ENCODE measurements around the gene AACS.
"Not testable (repeated sequence)": the region's sequence is repeated elsewhere in the genome, so short reads cannot be mapped to it uniquely, and the experiment has no call there.

AACS gene

DNA sequence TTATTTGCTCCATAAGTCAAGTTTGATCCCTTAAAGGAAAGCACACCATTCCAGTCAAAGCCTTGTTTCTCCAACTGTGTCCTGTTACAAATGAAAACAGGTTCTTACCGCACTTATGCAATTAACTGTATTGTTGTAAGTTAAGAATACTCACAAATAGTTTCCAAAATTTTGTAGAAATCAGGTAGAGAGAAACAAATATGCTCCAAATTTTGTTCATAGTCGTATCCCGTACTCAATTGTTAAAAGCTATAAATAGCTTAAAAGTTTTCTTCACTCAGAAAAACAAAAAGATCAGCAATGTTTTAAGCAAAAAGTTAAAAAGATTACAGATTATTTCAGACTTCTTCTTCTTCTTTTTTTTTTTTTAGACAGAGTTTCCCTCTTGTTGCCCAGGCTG is 4.0 kb upstream of the AACS start:
- no peak for DNase-seq

DNA sequence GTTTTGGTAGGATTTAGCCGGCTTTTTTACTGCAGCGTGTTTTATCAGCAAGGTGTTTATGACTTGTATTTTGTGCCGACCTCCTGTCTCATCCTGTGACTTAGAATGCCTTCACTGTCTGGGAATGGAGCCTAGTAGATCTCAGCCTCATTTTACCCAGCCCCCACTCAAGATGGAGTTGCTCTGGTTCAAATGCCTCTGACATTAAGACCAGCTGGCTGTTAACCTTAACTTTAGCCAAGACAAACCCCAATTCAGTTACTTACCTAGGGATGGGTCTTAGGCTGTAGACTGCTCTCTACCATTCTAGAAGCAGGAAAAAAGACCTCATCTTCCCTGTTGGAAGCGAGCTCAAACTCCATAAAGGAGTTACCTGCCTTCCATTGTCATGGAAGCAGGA is 1.7 kb upstream of the AACS start:
- not testable (repeated sequence) for DNase-seq

DNA sequence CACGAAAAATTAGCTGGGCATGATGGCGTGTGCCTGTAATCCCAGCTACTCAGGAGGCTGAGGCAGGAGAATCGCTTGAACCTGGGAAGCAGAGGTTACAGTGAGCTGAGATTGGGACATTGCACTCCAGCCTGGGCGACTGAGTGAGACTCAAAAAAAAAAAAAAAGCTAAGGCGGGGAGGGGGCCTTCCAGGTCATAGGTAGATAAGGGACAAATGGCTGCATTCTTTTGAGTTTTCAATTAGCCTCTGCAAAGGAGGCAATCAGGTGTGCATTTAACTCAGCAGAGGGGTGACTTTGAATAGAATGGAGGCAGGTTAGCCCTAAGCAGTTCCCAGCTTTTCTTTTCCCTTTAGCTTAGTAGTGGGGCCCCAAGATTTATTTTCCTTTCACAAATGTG is 743 bp upstream of the AACS start:
- no peak for DNase-seq

DNA sequence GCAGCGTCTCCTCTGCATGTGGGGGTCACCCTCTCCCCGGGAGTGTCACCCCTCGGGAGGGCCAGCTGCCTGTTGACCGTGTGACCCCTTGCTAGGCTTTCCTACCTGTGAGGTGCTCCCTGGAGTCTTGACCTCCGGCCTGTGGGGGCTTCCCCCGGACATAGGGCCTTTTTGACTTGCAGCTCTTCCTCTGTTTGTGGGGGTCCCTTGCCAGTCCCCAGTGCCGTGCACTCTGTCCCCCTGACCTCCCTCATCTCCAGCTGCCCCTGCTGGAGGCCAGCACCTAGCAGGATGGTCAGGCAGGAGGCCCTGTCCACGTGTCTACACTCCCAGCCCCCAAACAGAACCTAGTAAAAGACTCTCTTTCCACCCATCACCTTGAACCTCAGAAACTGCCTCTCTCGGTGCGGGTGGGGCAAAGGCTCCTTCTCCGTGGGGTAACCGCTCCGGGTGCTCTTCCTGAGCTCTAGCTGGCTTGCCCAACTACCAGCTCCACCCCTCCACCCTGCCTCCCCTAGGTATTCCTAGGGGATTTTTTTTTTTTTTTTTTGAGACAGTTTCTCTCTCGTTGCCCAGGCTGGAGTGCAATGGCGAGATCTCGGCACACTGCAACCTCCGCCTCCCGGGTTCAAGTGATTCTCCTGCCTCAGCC is 810 bp downstream of the AACS start:
- DNase-seq: no peak

DNA sequence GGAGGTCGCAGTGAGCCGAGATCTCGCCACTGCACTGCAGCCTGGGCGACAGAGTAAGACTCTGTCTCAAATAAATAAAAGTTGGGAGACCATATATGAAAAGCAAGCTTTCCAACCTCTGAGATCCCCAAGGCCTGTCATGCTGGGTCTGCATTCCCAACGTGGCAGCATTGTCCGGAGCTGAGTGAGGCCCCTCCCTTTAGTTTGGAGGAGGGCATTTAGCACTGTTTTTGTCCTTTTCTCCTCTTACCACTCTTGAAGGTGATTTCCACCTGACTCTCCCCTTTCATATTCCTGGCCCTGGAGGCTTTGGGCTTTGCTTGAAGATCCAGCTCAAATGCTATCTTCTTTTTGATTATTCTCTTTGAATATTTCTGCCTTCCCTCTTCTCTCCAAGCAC is 3.2 kb downstream of the AACS start:
- no peak for DNase-seq

DNA sequence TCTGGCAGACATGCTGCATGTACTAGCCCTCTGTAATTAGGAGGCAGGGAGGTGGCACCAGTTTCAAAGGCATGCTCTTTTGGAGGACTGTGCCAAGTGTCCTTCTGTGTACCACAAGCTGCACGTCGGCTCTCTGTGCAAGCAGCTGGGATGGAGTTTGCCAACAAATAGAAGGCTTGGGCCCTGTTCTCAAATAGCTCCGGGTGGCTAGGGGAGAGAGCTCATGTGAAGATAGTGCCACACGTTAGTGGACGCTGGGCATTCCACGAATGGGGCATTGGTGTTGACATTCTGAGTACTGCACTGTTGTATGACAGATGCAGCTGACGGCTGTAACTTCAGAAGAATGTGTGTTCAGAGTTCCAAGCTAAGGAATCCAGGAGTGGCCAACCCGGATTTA is 4.4 kb downstream of the AACS start:
- DNase-seq: no peak

DNA sequence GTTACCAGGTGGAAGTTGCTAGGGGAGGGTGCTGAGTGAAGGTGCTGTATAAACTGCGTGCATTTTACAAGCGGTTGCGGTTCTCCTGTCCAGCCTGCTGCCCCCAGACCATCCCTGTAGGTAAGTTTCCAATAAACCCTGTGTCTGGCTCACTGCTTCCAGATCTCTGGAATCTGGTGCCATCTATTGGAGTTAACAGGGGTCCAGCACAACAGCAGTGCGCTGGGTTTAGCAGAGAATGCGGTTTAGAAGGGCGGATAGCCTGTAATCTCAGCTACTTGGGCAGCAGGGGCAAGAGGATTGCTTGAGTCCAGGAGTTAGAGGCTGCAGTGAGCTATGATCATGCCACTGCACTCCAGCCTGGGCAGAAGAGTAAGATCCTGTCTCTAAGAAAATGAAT is 4.9 kb downstream of the AACS start:
- no peak for DNase-seq

DNA sequence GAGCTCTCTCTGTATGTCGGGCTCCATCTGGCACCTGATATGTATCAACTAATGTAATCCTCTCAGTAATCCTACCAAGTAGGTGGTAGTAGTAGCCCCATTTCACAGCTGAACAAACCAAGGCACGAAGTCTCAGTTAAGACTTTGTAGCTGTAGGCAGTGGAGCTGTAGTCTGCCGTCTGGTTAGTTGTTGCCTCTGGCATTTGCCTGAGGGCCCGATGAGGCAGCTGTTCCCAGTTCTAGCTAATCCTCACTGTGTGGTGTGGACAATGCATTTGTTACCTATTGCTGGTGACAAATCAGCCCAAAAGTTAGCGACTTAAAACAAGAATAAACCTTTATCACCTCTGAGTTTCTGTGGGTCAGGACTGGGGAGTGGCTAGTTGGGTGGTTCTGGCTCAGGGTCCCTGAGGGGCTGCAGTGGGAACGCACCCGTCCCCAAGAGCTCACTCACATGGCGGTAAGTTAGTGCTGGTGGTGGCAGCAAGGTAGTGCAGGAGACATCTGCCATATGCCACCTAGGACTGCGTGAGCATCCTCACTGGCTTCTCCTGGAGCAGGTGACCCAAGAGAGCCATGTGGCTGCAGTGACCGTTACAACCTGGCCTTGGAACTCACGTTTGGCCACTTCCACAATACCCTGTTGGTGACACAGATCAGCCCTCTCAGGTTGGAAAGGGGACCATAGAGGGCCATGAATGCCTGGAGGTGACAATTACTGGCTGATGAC is 5.6 kb downstream of the AACS start:
- no peak for DNase-seq

DNA sequence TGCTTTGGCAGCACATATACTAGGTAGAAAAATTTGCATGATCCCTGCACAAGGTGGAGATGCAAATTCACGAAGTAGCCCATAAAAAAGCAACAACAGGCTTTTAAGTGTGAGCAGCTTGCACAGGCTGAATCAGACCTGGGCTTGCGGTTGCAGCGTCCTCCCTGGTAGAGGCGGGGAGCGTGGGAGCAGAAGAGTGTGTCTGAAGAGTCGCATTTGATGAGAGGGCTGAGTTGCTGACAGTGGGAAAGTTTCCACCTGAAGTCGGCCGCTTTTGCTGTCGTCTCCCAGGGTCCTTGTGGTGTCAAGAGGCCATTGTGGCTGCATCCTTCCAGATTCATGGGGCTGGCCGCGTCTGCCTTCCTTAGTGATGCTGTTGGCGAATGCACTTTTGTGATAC is 6.2 kb downstream of the AACS start:
- DNase-seq: no peak

DNA sequence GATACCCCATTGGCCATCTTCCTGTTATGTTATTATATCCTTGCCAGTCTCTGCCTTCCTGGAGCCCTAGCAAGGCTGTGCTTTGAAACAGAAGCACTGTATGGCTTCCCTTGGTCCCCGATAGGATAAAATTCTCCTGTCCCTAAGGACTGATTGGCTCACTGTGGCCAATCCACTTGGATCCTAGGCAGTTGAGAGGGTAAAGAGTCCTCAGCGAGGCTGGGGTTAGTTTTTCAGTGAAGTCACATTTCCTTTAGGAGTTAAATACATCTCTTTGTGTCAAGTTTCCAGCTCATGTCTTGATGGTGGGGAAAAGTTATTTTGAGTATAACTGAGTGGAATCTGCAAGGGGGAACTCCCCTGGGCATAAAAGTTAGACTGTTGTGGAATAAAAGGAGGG is 7.3 kb downstream of the AACS start:
- no peak for DNase-seq

DNA sequence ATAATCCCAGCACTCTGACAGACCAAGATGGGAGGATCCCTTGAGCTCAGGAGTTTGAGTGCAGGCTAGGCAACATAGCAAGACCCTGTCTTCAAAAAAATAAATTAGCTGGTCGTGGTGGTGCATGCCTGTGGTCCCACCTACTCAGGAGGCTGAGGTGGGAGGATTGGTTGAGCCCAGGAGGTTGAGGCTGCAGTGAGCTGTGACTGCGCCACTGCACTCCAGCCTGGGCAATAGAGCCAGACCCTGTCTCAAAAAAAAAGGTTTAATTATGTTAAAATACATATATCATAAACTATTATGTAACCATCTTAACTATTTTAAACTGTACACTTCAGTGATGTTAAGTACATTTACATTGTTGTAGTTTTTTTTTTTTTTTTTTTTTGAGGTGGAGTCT is 9.1 kb downstream of the AACS start:
- not testable (repeated sequence) for DNase-seq

DNA sequence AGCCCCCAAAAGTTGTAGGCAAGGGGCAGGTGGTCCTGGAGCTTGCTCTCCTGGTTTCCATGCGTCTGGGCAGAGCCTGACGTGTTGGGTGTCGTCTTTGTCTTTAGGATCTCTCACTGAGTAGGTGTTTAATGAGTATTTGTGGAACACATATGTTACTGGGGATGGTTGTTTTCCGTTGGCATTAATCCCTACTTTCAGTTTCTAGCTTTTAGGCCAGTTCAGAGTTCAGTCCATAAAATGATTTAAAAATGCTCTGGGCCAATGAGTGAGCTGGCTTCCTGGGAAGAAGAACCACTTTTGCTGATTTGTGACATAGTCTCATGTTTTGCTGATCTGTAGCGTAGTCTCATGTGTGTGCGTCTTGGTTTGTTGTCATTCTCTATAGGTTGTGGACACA is 10.9 kb downstream of the AACS start:
- no peak for DNase-seq

DNA sequence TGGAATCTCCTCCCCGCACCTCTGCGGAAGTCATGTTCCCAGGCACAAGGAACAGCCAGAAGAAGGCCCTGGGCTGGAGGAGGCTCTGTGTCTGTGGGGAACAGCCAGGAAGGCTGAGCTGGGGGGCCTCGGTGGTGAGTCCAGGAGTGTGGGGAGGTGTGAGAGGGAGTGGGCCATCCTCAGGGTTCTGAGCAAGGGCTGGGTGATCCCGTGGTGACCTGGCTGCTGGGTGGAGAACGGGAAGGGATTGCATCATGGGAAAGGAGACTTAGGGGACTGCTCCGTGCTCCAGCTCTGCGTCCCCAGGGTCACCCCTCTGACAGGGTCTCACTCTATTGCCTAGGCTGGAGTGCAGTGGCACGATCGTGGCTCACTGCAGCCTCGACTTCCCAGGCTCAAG is 13.8 kb downstream of the AACS start:
- no peak for DNase-seq

DNA sequence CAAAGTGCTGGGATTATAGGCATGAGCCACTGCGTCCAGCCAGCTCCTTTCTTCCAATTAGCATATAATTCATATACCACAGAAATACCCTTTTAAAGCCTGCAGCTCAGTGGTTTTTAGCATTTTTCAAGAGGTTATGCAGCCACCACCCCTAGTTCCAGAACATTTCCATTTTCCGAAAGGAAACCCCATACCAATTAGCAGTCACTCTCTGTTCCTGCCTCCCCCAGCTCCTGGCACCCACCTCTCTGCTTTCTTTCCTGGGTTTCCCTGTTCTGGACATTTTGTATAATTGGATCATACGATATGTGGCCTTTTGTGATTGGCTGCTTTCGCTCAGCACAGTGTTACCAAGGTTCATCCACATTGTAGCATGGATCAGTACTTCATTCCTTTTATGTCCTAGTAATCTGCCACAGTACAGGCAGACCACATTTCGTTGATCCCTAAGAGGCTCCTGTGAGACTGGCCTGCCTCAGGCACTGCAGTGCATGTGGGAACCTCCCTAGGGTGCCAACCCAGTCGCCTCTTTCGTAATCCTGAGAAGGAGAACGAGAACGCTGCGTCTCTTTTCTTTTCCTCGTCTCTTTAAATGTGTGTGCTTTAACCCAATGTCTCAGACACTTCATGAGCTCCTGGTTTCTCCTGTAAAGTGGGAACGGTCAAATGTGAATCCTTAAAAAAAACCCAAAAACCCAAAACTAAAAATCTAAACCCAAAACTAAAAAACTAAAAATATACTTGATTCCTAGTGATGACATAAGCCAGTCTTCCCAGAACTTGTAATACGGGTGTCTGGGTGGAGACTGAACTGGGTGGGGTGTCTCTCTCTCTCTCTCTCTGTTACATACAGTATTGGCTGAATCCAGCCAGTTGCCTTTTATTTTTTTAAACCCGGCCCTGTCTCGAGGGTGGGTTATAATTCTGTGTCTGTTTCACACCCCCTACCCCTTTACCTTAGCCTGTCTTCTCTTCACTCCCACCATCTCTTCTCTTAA is 14.7 kb downstream of the AACS start:
- DNase-seq: no peak

DNA sequence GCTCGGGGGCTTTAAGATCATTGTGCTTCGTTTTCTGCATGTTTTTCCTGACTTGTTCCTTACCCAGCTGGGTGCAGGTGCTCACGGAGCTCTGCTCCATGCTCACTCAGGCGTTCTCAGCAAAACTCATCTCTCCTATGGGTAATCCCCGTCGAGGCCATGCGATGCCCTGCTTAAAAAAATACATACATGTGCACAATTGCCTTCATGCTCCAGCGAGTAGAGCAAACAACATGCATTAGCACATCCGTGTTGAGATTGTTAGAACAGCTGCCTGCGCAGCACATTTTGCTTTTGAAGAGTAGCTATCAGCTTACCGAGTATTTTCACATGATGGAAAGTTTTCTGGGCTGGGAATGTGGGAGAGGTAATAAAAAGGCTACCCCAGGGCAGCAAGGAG is 16.2 kb downstream of the AACS start:
- no peak for DNase-seq

DNA sequence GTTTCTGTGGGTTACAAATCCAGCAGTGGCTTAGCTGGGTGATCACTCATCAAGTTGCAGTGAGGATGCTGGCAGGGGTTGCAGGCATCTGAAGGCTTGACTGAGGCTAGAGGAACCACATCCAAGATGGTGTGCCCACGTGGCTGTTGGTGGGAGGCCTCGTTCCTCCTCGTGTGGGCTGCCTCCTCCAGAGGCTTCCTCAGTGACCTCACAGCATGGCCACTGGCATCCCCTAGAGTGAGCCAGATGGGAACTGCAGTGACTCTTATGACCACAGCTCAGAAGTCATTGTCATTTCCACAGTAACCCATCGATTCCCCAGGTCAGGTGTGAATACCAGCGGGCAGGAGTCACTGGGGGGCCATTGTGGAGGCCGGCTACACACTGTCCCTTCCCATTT is 17.8 kb downstream of the AACS start:
- no peak for DNase-seq

DNA sequence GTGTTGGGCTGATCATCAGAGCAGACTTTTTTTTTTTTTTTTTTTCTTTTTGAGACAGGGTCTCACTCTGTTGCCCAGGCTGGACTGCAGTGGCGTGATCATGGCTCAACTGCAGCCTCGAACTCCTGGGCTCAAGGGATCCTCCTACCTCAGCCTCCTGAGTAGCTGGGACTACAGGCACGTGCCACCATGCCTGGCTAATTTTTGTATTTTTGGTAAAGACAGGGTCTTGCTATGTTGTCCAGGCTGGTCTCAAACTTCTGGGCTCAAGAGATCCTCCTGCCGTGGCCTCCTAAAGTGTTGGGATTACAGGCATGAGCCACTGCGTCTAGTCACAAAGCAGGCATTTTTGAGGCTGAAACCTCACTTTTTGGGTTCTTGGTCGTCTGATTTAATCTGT is 23.0 kb downstream of the AACS start:
- DNase-seq: not testable (repeated sequence)

DNA sequence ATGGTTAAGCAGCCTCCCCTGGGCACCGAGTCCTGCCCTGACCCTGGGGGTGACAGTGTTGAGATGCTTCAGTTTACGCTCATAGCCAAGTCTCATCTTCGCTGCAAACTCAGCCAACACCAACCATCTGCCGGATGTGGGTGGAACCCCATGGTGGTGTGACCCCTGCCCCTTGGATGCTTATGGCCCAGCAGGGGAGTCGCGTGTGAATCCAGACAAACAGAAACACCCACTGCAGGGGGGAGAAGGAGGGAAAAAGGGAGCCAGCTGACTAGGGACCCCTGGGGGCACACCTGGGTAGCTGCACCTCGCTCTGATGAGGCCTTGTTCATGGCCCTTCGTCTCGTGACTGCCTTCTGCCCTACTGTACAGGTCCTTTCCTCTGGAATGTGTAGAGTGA is 23.8 kb downstream of the AACS start:
- no peak for DNase-seq

DNA sequence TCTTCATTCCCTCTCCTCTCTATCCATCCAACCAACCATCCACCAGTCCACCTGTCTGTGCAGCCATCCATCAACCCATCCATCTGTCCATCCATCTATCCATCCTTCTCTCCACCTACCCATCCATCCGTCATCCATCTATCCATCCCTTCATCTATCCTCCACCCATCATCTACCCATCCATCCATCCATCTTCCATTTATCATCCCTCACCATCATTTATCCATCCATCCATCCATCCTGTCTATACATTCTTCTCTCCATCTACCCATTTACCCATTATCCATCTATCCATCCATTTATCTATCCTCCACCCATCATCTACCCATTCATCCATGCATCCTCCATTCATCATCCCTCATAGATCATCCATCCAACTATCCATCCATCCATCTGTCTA is 24.4 kb downstream of the AACS start:
- DNase-seq: no peak

DNA sequence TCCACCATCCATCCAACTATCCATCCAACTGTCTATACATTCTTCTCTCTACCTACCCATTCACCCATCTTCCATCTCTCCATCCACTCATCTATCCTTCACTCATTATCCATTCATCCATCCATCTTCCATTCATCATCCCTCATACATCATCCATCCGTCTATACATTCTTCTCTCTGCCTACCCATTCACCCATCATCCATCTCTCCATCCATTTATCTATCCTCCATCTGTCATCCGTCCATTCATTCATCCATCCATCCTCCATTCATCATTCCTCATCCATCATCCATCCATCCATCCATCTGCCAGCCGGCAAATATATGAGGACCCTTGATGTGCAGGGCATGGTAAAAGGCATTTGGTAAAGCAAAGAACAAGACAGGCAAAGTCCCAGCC is 25.2 kb downstream of the AACS start:
- no peak for DNase-seq

DNA sequence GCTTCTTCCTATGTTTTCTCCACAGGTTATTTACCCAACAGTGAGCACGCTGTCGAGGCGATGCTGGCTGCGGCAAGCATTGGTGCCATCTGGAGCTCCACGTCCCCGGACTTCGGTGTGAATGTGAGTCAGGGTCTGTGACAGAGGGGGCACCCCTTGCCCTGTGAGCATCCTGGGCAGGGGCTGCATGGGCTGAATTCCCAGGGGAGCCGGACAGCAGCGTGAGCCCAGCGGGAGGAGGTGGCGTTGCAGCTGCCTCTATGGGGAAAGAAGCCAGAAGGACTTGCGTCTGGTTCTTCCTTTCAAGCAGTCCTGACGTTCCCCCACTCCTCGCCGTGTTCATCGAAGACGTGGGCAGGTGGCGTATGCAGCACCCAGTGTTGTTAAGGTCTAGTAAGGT is 26.2 kb downstream of the AACS start:
- no peak for DNase-seq

DNA sequence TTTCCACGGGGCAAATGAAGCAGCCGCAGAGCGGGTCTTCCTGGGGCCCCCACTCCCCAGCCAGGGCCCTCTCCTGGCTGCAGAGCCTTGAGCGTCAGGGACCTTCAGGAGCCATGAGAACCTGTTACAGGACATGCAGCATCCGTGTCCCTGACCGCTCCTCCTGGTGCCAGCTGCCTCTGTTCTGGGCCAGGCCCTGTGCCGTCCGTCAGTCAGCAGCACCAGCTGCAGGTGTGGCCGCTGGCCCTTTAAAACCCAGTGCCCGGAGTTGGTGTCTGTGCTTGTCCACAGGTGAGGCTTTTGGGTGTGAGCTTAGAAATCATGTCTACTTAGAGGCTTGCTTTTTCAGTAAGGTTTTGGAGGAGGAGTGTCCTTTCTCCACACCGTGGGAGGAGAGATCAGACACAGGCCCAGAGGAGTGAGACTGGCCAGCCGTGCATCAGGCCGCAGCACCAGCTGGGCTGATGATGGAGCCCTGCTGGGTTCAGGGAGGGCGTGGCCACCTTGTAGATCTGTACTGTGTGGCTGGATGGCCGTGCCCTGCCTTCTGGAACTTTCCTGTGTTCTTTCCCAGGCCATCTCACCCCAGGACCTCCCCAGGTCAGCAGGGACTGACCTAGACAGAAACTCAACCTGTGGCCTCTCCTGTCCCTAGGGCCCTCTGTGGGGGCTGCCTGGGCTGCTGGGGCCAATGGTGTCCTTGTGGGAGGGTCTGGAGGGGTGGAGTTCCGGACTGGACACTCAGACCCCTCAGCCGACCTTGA is 27.1 kb downstream of the AACS start:
- DNase-seq: no peak

Data from activated naive CD4-positive, alpha-beta T cell treated with Interleukin-2 at 50 U/mL for 16 hours (primary cell).